Pancreas (tissue), 10 donors: ENCODE measurements around the gene SYF2. TPM values are rescaled to one million over a fixed set of nuclear protein-coding genes. Genes with fewer than 3 reads are reported as not detected.
A peak's percentile ranks its signal among the peaks of the same experiment; 100 is the strongest.
"Not testable (repeated sequence)": the region's sequence is repeated elsewhere in the genome, so short reads cannot be mapped to it uniquely, and the experiment has no call there.

Experiments used
- ATAC-seq, 4 donors: fragments of 200-7000 bp; cut with Tn5 transposase; one replicate each; pipeline versions ENCODE4 v1.8.0 to v1.9.1; 2020; ENCODE audit warnings: mild to moderate bottlenecking in 4 of 4, moderate library complexity in 4 of 4
- DNase-seq, 6 donors: peaks; one replicate each; pipeline ENCODE4 v3.0.0-alpha.2; 2020
- FAIRE-seq: peaks from 2 replicates; lab custom pipeline; 2012; peaks lifted over from hg19 to GRCh38; lab: Jason Lieb, UNC
- H3K27ac ChIP-seq, 4 donors: fragments of 200-600 bp; sonication (generic); 1 replicate in 3 of 4; 2 replicates in 1 of 4; pipeline versions ENCODE4 v1.5.0 to v1.8.0; 2020
- H3K27me3 ChIP-seq, 4 donors: fragments of 200-600 bp; one replicate each; pipeline ENCODE4 v1.8.0; 2021
- H3K36me3 ChIP-seq, 3 donors: fragments of 200-600 bp; sonication (generic) in 1 of 3; one replicate each; pipeline versions ENCODE4 v1.5.0 to v1.8.0; 2020 to 2021
- H3K4me1 ChIP-seq, 3 donors: fragments of 200-600 bp; one replicate each; pipeline ENCODE4 v1.8.0; 2021
- H3K4me3 ChIP-seq, 4 donors: fragments of 200-600 bp; sonication (generic) in 2 of 4; one replicate each; pipeline versions ENCODE4 v1.5.0 to v1.8.0; 2020 to 2021
- H3K9me3 ChIP-seq, 4 donors: fragments of 200-600 bp; one replicate each; pipeline ENCODE4 v1.8.0; 2021
- WGBS, 2 donors: extraction: QIAGEN DNeasy Blood & Tissue Kit; methylation state at CpG; one replicate each; pipeline ENCODE4 v1.1.7; 2013; 5-methylcytosine and 5-hydroxymethylcytosine counted together
- intact Hi-C, 3 donors: fragments of 100-400 bp; cut with DNase I; formaldehyde crosslinking; loops; one replicate each; pipeline versions ENCODE4 v1.11.1 to v1.14.2; 2022
- polyA plus RNA-seq, 2 donors: library from polyadenylated mRNA; stranded (reverse); fragments of 200-250 nt; gene quantifications; one replicate each; pipeline ENCODE4 v1.2.3, GENCODE V29; 2013
- total RNA-seq, 6 donors: library from RNA; stranded (reverse); fragmentation: NEBNext Ultra II Directional in 4 of 6; extraction: Animal tissue kit (Norgen Biotek cat#: 25700) in 4 of 6; gene quantifications; one replicate each; pipeline versions ENCODE4 v1.2.1 to v1.2.4, GENCODE V29; 2021 to 2023
- TF ChIP-seq, protein P1 (sequence below), 4 donors: fragments of 200-600 bp; sonication (generic) in 3 of 4; IDR thresholded peaks; one replicate each; pipeline versions ENCODE4 v1.5.0 to v1.8.0; 2021; ENCODE audit warnings: antibody characterized with exemption in 4 of 4
- donor health status: healthy with polysubstance abuse.
- donor health status: DM: no; HTN: no; CAD: no; lungs with moderate emphysema.
- donor health status: DM: no; HTN: no; CAD: no.
- donor health status: control.
- donor health status: control.
- donor health status: Bipolar disorder and iron deficiency.
- donor health status: DM: yes; HTN: yes; CAD: no.
- donor health status: DM: no; HTN: no; CAD: no.
- donor health status: DM: no; HTN: no; CAD: no.
- donor health status: DM: yes; HTN: yes; CAD: no.

Gene SYF2
- total and polyA plus RNA-seq, 8 donors, result 19.0 to 49.3 (median 22.5) TPM

DNA sequence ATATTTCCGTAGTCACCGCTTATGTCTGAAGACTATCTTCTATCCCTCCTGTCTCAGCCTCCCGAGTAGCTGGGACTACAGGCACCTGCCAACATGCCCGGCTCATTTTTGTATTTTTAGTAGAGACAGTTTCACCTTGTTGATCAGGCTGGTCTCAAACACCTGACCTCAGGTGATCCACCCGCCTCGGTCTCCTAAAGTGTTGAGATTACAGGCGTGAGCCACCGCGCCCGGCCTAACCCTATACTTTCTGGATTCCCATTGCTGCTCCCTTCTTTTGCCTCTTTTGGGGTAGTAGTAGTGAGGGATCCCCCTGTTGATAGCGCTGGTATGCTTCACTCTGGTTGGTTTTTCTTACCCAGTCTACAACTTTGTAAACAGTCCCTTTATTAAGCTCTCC lies 5.7 kb upstream of the SYF2 start:
- no peak for FAIRE-seq
- peaks cover 0 to 17% (median 0%) of the 10 kb centered on the region in 3 donors for H3K4me1 ChIP-seq
- no peak overlapping the region for H3K27ac ChIP-seq
- H3K9me3 ChIP-seq, result no peaks in the 10 kb centered on the region
- DNase-seq, result no peak
- no peak for ATAC-seq
- no peak overlapping the region for H3K4me3 ChIP-seq
- H3K27me3 ChIP-seq, result no peaks in the 10 kb centered on the region
- intact Hi-C loops, result no loop called here
- TF ChIP-seq, protein P1, sequence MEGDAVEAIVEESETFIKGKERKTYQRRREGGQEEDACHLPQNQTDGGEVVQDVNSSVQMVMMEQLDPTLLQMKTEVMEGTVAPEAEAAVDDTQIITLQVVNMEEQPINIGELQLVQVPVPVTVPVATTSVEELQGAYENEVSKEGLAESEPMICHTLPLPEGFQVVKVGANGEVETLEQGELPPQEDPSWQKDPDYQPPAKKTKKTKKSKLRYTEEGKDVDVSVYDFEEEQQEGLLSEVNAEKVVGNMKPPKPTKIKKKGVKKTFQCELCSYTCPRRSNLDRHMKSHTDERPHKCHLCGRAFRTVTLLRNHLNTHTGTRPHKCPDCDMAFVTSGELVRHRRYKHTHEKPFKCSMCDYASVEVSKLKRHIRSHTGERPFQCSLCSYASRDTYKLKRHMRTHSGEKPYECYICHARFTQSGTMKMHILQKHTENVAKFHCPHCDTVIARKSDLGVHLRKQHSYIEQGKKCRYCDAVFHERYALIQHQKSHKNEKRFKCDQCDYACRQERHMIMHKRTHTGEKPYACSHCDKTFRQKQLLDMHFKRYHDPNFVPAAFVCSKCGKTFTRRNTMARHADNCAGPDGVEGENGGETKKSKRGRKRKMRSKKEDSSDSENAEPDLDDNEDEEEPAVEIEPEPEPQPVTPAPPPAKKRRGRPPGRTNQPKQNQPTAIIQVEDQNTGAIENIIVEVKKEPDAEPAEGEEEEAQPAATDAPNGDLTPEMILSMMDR (IDR thresholded peaks at IDR 0.05), result no peak
- H3K36me3 ChIP-seq, result peaks cover 0 to 16% (median 0%) of the 10 kb centered on the region in 3 donors
- WGBS, 2 donors, result 87 to 93% methylated on average over 11 of the region's 11 CpGs

GRCh38 chr1:25236261-25236660 lies 4.0 kb upstream of the SYF2 start:
- intact Hi-C loops, FAIRE-seq, H3K9me3 ChIP-seq, H3K27ac ChIP-seq, H3K36me3 ChIP-seq, ATAC-seq, DNase-seq, H3K4me3 ChIP-seq, H3K27me3 ChIP-seq: not testable (repeated sequence)
- 95 to 96% methylated on average over 7 of the region's 7 CpGs for WGBS, 2 donors
- H3K4me1 ChIP-seq, result peaks cover 0 to 16% (median 5%) of the 10 kb centered on the region in 3 donors

DNA sequence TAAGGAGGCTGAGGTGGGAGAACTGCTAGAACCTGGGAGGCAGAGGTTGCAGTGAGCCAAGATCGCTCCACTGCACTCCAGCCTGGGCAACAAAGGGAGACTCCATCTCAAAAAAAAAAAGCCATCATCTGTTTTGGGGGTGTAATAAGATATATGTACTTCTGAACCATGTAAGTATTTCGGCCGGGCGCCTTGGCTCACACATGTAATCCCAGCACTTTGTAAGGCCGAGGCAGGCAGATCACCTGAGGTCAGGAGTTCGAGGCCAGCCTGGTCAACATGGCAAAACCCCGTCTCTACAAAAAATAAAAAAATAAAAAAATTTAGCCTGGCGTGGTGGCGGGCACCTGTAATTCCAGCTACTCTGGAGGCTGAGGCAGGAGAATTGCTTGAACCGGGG lies 3.1 kb upstream of the SYF2 start:
- WGBS, 2 donors, result 95 to 99% methylated on average over 10 of the region's 10 CpGs
- H3K4me1 ChIP-seq, H3K27ac ChIP-seq, ATAC-seq, H3K4me3 ChIP-seq, intact Hi-C loops, H3K36me3 ChIP-seq, H3K9me3 ChIP-seq, H3K27me3 ChIP-seq, FAIRE-seq, DNase-seq: not testable (repeated sequence)

- TF ChIP-seq, protein P1 (IDR thresholded peaks at IDR 0.05), result no peak
- FAIRE-seq, result no peak
Measured at GRCh38 chr1:25232866-25233784, 823 bp upstream of the SYF2 start.

DNA sequence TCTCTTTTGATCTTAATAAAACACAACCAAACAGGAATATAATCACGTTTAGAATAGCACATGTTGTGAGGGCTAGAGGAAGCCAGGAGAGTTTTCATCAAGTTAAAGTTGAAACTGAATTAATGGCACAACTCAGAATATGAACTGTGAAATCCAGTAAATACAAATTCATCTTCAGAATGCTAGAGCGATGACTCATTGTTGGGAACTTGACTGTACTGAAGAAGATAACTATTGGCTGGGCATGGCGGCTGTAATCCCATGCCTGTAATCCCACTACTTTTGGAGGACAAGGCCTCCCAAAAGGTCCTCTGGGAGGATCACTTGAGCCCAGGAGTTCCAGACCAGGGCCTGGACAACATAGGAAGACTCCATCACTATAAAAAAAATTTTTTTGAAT lies 8.8 kb downstream of the SYF2 start:
- H3K9me3 ChIP-seq, result no peaks in the 10 kb centered on the region
- FAIRE-seq, result no peak
- 77 to 83% methylated on average over 3 of the region's 3 CpGs for WGBS, 2 donors

More at GRCh38 chr1:25232866-25233784, 823 bp upstream of the SYF2 start:
- H3K9me3 ChIP-seq, result no peaks in the 10 kb centered on the region
- peak in 4 of 6 donors; percentile 42 to 76 (median 51) for DNase-seq
- peak overlapping the region; percentile 65 to 82 (median 81) for H3K27ac ChIP-seq
- peak; percentile 75 to 90 (median 83) for ATAC-seq
- H3K4me3 ChIP-seq, result peak overlapping the region; percentile 75 to 91 (median 87)
- H3K27me3 ChIP-seq, result no peaks in the 10 kb centered on the region
- H3K36me3 ChIP-seq, result peaks cover 0 to 14% (median 5%) of the 10 kb centered on the region in 3 donors
- WGBS, 2 donors, result 23% methylated on average over 13 of the region's 13 CpGs
- peaks cover 0 to 6% (median 5%) of the 10 kb centered on the region in 3 donors for H3K4me1 ChIP-seq
- intact Hi-C loops, result no loop called here

More for the DNA sequence above, 8.8 kb downstream of the SYF2 start:
- Histone ChIP-seq H3K36me3 (peaks cover 0 to 71% (median 38%) of the 10 kb centered on the region in 3 donors), H3K4me3 (no peak overlapping the region), H3K27ac (no peak overlapping the region), H3K27me3 (no peaks in the 10 kb centered on the region), H3K4me1 (no peaks in the 10 kb centered on the region)
- TF ChIP-seq, protein P1 (IDR thresholded peaks at IDR 0.05), result no peak
- ATAC-seq (no peak), DNase-seq (no peak)
- intact Hi-C loops, result no loop called here
